HepG2 (cell line): ENCODE measurements around the gene TRIM9. TPM values are rescaled to one million over a fixed set of nuclear protein-coding genes. Genes with fewer than 3 reads are reported as not detected.

Experiments
- ATAC-seq: fragments of 200-7000 bp; cut with Tn5 transposase; 3 replicates; pipeline ENCODE4 v1.9.1; 2020; ENCODE audit warnings: mild to moderate bottlenecking, moderate library complexity
- BruUV-seq: library from RNA; stranded (reverse); fragments of 400-500 nt; replicated peaks from 2 replicates; lab custom pipeline; 2021; lab: Mats Ljungman, UMichigan
- CTCF ChIA-PET: fragments of 300-600 bp; formaldehyde crosslinking; extraction: SDS; loops from one replicate; lab custom pipeline; 2021; ENCODE audit warnings: low total read pairs, inconsistent platforms, low intra/inter-chr PET ratio; lab: Yijun Ruan, JAX
- POLR2A ChIA-PET: fragments of 350-600 bp; sonication (Branson Sonifier 250); formaldehyde crosslinking; loops from one replicate; lab custom pipeline; 2020; ENCODE audit warnings: antibody characterized with exemption, inconsistent platforms; lab: Yijun Ruan, JAX
- DNase-seq: peaks from one replicate; pipeline ENCODE4 v3.0.0-alpha.2; 2015; ENCODE audit warnings: low spot score
- FAIRE-seq: peaks from 3 replicates; lab custom pipeline; 2011; peaks lifted over from hg19 to GRCh38; lab: Jason Lieb, UNC
- H2AFZ ChIP-seq: one replicate; pipeline ENCODE4 v1.6.1; 2011; ENCODE audit warnings: low read length, inconsistent platforms
- H3K27ac ChIP-seq: fragments of 300-600 bp; 3 replicates; pipeline ENCODE4 v1.8.0; 2011; ENCODE audit warnings: mixed run types, mild to moderate bottlenecking, mixed read lengths, low read length, inconsistent platforms; ENCODE audit not compliant: insufficient read depth; ENCODE audit errors: extremely low read length
- H3K27me3 ChIP-seq, 2 experiments: fragments of 200-600 bp in 1 of 2; 2 replicates in 1 of 2; 3 replicates in 1 of 2; pipeline versions ENCODE4 v1.6.0 to v1.8.0; 2011; ENCODE audit warnings: low read length in 2 of 2, mild to moderate bottlenecking in 2 of 2, moderate library complexity in 2 of 2, inconsistent platforms in 1 of 2; ENCODE audit not compliant: insufficient read depth in 2 of 2, control insufficient read depth in 1 of 2
- H3K36me3 ChIP-seq, 2 experiments: fragments of 200-600 bp in 1 of 2; replicated peaks in 1 of 2; 2 replicates in 1 of 2; 3 replicates in 1 of 2; pipeline versions ENCODE4 v1.5.1 to v1.8.0; 2011; ENCODE audit warnings: low read length in 2 of 2, inconsistent platforms in 1 of 2; ENCODE audit not compliant: insufficient read depth in 2 of 2, control insufficient read depth in 1 of 2
- H3K4me1 ChIP-seq: 2 replicates; pipeline ENCODE4 v1.5.1; 2012; ENCODE audit warnings: low read length, inconsistent platforms; ENCODE audit not compliant: insufficient read depth
- H3K4me2 ChIP-seq: 2 replicates; pipeline ENCODE4 v1.6.0; 2011; ENCODE audit warnings: low read depth, low read length, inconsistent platforms
- H3K4me3 ChIP-seq, 3 experiments: fragments of 200-600 bp in 1 of 3; sonication (generic), shearing (Covaris generic) in 1 of 3; replicated peaks in 1 of 3; 2 replicates each; pipeline ENCODE4 v1.5.1; 2011 to 2016; ENCODE audit warnings: low read length in 3 of 3, inconsistent platforms in 2 of 3, low read depth in 2 of 3, mild to moderate bottlenecking in 2 of 3, control low read depth in 1 of 3, mixed read lengths in 1 of 3; ENCODE audit not compliant: insufficient read depth in 1 of 3
- H3K79me2 ChIP-seq: one replicate; pipeline ENCODE4 v1.6.1; 2011; ENCODE audit warnings: low read length, inconsistent platforms; ENCODE audit not compliant: insufficient read depth
- H3K9ac ChIP-seq: 2 replicates; pipeline ENCODE4 v1.6.0; 2011; ENCODE audit warnings: mild to moderate bottlenecking, low read depth, low read length, inconsistent platforms; ENCODE audit not compliant: insufficient read depth
- H3K9me3 ChIP-seq: 2 replicates; pipeline ENCODE4 v1.5.1; 2012; ENCODE audit warnings: mild to moderate bottlenecking, low read length
- H4K20me1 ChIP-seq: 2 replicates; pipeline ENCODE4 v1.6.0; 2011; ENCODE audit warnings: inconsistent platforms, mild to moderate bottlenecking, low read length, moderate library complexity; ENCODE audit not compliant: insufficient read depth
- ATF7 ChIP-seq, 2 experiments: fragments of 450-650 bp in 1 of 2; sonication (generic) in 1 of 2; formaldehyde crosslinking in 1 of 2; IDR thresholded peaks; 2 replicates each; pipeline versions ENCODE4 v1.4.0 to v1.6.1; 2016 to 2020; ENCODE audit warnings: antibody characterized with exemption in 1 of 2, mild to moderate bottlenecking in 1 of 2, missing genetic modification reagents in 1 of 2
- CEBPB ChIP-seq: IDR thresholded peaks from 2 replicates; pipeline ENCODE4 v1.6.1; 2011; ENCODE audit warnings: low read depth, low read length, improper control_type of control experiment, borderline replicate concordance
- CREB1 ChIP-seq, 2 experiments: fragments of 450-650 bp in 1 of 2; IDR thresholded peaks; 2 replicates each; pipeline ENCODE4 v1.6.1; 2016 to 2017; ENCODE audit warnings: control low read depth in 1 of 2, mild to moderate bottlenecking in 1 of 2, missing compliant biosample characterization in 1 of 2, missing genetic modification characterization in 1 of 2
- FOSL2 ChIP-seq: sonication (generic); formaldehyde crosslinking; IDR thresholded peaks from 2 replicates; pipeline ENCODE4 v1.4.0; 2020; ENCODE audit warnings: missing genetic modification reagents
- IRX3 ChIP-seq: sonication (generic); formaldehyde crosslinking; IDR thresholded peaks from 2 replicates; pipeline ENCODE4 v1.8.1; 2023; ENCODE audit warnings: mild to moderate bottlenecking, low read depth, missing genetic modification reagents, borderline replicate concordance
- PHF5A ChIP-seq: IDR thresholded peaks from one replicate; pipeline ENCODE4 v1.6.1; 2018; ENCODE audit warnings: low read depth, missing genetic modification reagents; ENCODE audit not compliant: unreplicated experiment
- PITX1 ChIP-seq: sonication (generic); formaldehyde crosslinking; IDR thresholded peaks from 2 replicates; pipeline ENCODE4 v1.5.1; 2020; ENCODE audit warnings: mild to moderate bottlenecking, missing genetic modification reagents
- RAD51 ChIP-seq: fragments of 450-650 bp; IDR thresholded peaks from 2 replicates; pipeline ENCODE4 v1.6.1; 2016; ENCODE audit warnings: borderline replicate concordance
- RCOR2 ChIP-seq: IDR thresholded peaks from 2 replicates; pipeline ENCODE4 v1.6.1; 2016; ENCODE audit warnings: missing biosample characterization, missing genetic modification reagents
- SNAI1 ChIP-seq: sonication (generic); formaldehyde crosslinking; IDR thresholded peaks from 2 replicates; pipeline ENCODE4 v1.5.0; 2020; ENCODE audit warnings: mild to moderate bottlenecking, missing genetic modification reagents, borderline replicate concordance
- ZNF317 ChIP-seq: sonication (generic); formaldehyde crosslinking; IDR thresholded peaks from 2 replicates; pipeline ENCODE4 v1.5.0; 2020; ENCODE audit warnings: mild to moderate bottlenecking, missing genetic modification reagents
- in situ Hi-C: cut with HindIII; loops from 2 replicates; pipeline ENCODE4 v1.10.0; 2017; ENCODE audit warnings: low pct_unique_long_range_greater_than_20kb; ENCODE audit not compliant: extremely low pct_ligation_motif_present
- intact Hi-C: fragments of 100-400 bp; cut with micrococcal nuclease; formaldehyde crosslinking; loops from one replicate; pipeline ENCODE4 v1.10.0; 2022; ENCODE audit not compliant: unreplicated experiment
- polyA plus RNA-seq, 8 experiments: library from polyadenylated mRNA; depleted of rRNA in 3 of 8; stranded (reverse) in 7 of 8; unstranded in 1 of 8; fragments of >200 nt; fragmentation: Illumina TruSeq in 4 of 8; extraction: Trizol in 4 of 8; gene quantifications; 2 replicates each; pipeline versions ENCODE4 v1.2.1 to v1.2.3, GENCODE V29; 2011 to 2016; ENCODE audit warnings: low read depth in 4 of 8, missing spikeins in 1 of 8, mixed read lengths in 1 of 8; ENCODE audit not compliant: insufficient read depth in 1 of 8
- total RNA-seq, 5 experiments: library from RNA; depleted of rRNA; stranded (reverse); fragments of >200 nt; fragmentation: Illumina TruSeq; extraction: Trizol; gene quantifications; 2 replicates each; pipeline ENCODE4 v1.2.3, GENCODE V29; 2016; ENCODE audit warnings: low read depth in 1 of 5
- TF ChIP-seq, protein P1 (sequence below): sonication (generic); formaldehyde crosslinking; IDR thresholded peaks from 2 replicates; pipeline ENCODE4 v1.4.0; 2020; ENCODE audit warnings: mild to moderate bottlenecking, missing genetic modification reagents, borderline replicate concordance
- TF ChIP-seq, protein P2 (sequence below), 2 experiments: fragments of 450-650 bp in 1 of 2; sonication (generic) in 1 of 2; formaldehyde crosslinking; IDR thresholded peaks; 2 replicates each; pipeline versions ENCODE4 v1.5.0 to v1.8.0; 2020 to 2022; ENCODE audit warnings: mild to moderate bottlenecking in 1 of 2, missing genetic modification reagents in 1 of 2
- TF ChIP-seq, protein P3 (sequence below): sonication (generic); formaldehyde crosslinking; IDR thresholded peaks from 2 replicates; pipeline ENCODE4 v1.4.0; 2020; ENCODE audit warnings: missing genetic modification reagents; ENCODE audit errors: not compliant biosample characterization

TRIM9 gene
- total and polyA plus RNA-seq, 2 of the 13 experiments (the other 11 are each of a cell fraction or from before 2014, with no cell fraction given) = 0.04 to 0.07 TPM

DNA sequence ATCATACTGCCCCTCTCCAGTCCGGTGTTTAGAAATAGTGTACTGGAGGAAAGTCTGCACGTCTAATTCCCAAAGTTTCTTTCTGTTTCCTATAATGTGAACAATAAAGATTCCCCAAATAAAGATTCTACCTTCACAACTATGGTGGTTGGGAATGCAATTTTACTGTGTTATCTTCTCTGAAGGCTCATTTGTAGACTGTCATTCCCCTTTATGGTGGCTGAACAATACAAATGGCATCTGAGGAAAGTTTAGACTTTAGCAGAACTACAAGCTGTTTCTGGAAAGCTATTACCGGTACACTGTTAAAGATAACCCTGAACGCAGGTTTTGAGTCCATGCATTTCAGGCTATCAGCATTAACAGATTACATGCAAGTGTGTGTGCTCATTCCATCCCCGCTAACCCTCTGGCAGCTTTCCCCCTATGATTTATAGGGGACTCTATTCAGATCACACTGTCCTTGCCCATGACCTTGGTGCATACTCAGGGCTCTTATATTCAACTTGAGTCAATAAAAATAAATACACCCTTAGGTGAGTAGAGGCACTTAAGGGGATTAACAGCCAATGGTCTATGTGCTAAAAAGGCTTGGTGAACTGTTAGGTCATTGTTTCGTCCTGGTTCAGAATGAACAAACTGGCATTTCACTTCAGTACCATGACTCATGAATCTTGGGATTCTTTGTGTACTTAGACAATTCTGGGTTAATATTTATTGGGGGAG is 89.9 kb downstream of the TRIM9 start (continued):
- TF ChIP-seq, protein P1, sequence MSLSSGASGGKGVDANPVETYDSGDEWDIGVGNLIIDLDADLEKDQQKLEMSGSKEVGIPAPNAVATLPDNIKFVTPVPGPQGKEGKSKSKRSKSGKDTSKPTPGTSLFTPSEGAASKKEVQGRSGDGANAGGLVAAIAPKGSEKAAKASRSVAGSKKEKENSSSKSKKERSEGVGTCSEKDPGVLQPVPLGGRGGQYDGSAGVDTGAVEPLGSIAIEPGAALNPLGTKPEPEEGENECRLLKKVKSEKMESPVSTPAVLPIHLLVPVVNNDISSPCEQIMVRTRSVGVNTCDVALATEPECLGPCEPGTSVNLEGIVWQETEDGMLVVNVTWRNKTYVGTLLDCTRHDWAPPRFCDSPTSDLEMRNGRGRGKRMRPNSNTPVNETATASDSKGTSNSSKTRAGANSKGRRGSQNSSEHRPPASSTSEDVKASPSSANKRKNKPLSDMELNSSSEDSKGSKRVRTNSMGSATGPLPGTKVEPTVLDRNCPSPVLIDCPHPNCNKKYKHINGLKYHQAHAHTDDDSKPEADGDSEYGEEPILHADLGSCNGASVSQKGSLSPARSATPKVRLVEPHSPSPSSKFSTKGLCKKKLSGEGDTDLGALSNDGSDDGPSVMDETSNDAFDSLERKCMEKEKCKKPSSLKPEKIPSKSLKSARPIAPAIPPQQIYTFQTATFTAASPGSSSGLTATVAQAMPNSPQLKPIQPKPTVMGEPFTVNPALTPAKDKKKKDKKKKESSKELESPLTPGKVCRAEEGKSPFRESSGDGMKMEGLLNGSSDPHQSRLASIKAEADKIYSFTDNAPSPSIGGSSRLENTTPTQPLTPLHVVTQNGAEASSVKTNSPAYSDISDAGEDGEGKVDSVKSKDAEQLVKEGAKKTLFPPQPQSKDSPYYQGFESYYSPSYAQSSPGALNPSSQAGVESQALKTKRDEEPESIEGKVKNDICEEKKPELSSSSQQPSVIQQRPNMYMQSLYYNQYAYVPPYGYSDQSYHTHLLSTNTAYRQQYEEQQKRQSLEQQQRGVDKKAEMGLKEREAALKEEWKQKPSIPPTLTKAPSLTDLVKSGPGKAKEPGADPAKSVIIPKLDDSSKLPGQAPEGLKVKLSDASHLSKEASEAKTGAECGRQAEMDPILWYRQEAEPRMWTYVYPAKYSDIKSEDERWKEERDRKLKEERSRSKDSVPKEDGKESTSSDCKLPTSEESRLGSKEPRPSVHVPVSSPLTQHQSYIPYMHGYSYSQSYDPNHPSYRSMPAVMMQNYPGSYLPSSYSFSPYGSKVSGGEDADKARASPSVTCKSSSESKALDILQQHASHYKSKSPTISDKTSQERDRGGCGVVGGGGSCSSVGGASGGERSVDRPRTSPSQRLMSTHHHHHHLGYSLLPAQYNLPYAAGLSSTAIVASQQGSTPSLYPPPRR (CRISPR knock-in tag) = 0 out of 2 replicates have a peak, but pooled peaks have one; percentile 37
- TF ChIP-seq PITX1 (CRISPR knock-in tag) = 0 out of 2 replicates have a peak, but pooled peaks have one; percentile 35
- TF ChIP-seq CREB1 (IDR thresholded peaks at IDR 0.05) = no peak
- 0 out of 2 replicates have a peak, but pooled peaks have one; percentile 38 for TF ChIP-seq CREB1 (CRISPR knock-in tag; IDR thresholded peaks at IDR 0.05)
- no peak for TF ChIP-seq SNAI1

DNA sequence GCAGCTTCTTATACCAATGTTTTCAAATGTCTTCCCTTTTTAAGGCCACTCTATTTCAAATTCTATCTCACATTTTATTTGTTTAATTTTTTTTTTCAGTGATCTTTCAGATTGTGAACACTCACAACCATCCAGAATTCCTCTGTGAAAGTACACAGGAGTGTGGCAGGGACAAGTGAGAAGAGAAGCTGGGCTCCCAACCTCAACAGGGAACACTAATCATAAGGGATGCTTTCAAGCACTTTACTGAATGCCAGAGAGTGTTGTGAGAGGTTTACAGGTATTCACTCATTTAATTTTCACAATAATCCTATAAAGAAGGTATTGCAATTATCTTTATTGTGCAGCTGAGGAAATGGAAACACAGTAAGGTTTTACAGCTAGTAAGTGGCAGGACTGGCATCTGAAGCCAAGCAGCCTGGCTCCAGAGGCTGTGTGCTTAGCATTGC is 90.5 kb downstream of the TRIM9 start:
- intact Hi-C loops = no loop called here
- Histone ChIP-seq H3K4me2 (peak overlapping the region; percentile 63), H3K4me3 (peak overlapping the region in 2 of 3 experiments; percentile 34 to 45; a peak in 1 of 6 replicates), H3K9me3 (no peaks in the 10 kb centered on the region), H3K79me2 (no peaks in the 10 kb centered on the region), H3K4me1 (peaks cover 29% of the 10 kb centered on the region), H3K9ac (no peak overlapping the region), H3K36me3 (no peaks in the 10 kb centered on the region), H3K27me3 (peaks cover 0 to 3% of the 10 kb centered on the region in 2 experiments; a peak in 2 of 5 replicates), H4K20me1 (no peaks in the 10 kb centered on the region), H3K27ac (no peak overlapping the region), H2AFZ (no peak overlapping the region)
- POLR2A ChIA-PET = no interaction called here
- peak; percentile 91 for ATAC-seq
- BruUV-seq = no TSS peak
- CTCF ChIA-PET = no interaction called here
- DNase-seq = no peak
- FAIRE-seq = no peak
- in situ Hi-C loops = no loop called here
- TF ChIP-seq, protein P2, sequence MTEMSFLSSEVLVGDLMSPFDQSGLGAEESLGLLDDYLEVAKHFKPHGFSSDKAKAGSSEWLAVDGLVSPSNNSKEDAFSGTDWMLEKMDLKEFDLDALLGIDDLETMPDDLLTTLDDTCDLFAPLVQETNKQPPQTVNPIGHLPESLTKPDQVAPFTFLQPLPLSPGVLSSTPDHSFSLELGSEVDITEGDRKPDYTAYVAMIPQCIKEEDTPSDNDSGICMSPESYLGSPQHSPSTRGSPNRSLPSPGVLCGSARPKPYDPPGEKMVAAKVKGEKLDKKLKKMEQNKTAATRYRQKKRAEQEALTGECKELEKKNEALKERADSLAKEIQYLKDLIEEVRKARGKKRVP (CRISPR knock-in tag; IDR thresholded peaks at IDR 0.05) = peak in 1 of 2 experiments; percentile 95; a peak in 1 of 4 replicates
- TF ChIP-seq, protein P3, sequence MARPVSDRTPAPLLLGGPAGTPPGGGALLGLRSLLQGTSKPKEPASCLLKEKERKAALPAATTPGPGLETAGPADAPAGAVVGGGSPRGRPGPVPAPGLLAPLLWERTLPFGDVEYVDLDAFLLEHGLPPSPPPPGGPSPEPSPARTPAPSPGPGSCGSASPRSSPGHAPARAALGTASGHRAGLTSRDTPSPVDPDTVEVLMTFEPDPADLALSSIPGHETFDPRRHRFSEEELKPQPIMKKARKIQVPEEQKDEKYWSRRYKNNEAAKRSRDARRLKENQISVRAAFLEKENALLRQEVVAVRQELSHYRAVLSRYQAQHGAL (CRISPR knock-in tag) = no peak
- no peak for TF ChIP-seq IRX3 (CRISPR knock-in tag)
- peak; percentile 34; the same call in 1 of the 2 replicates for TF ChIP-seq FOSL2 (CRISPR knock-in tag)
- TF ChIP-seq RCOR2 (CRISPR knock-in tag) = no peak
- 0 out of 2 replicates have a peak, but pooled peaks have one; percentile 49 for TF ChIP-seq ZNF317 (CRISPR knock-in tag)
- TF ChIP-seq CEBPB = peak; percentile 96
- TF ChIP-seq RAD51 = no peak
- no peak for TF ChIP-seq ATF7 (IDR thresholded peaks at IDR 0.05)
- TF ChIP-seq ATF7 (CRISPR knock-in tag; IDR thresholded peaks at IDR 0.05) = no peak
- TF ChIP-seq PHF5A (CRISPR knock-in tag) = no peak
